HCT116 (cell line): ENCODE data around the gene ZNF496. TPM values are rescaled to one million over a fixed set of nuclear protein-coding genes. Genes with fewer than 3 reads are reported as not detected.

Experiments
- ATAC-seq: fragments of 200-7000 bp; cut with Tn5 transposase; 2 replicates; pipeline ENCODE4 v1.9.1; 2020; ENCODE audit warnings: mild to moderate bottlenecking, moderate library complexity
- BruUV-seq: library from RNA; stranded (reverse); fragments of 400-500 nt; replicated peaks from 2 replicates; lab custom pipeline; 2021; lab: Mats Ljungman, UMichigan
- CTCF ChIA-PET: fragments of 300-600 bp; sonication (Branson Sonifier 250); formaldehyde crosslinking; loops from one replicate; lab custom pipeline; 2021; ENCODE audit warnings: antibody characterized with exemption; lab: Charles Lee
- POLR2A ChIA-PET: fragments of 300-600, 350-600 bp; sonication (Branson Sonifier 250); formaldehyde crosslinking; loops from one replicate; lab custom pipeline; 2021; ENCODE audit warnings: antibody characterized with exemption; lab: Charles Lee
- RAD21 ChIA-PET, 2 experiments: fragments of 300-600 bp; sonication (Branson Sonifier 250); formaldehyde crosslinking; loops; one replicate each; lab custom pipeline; 2023; ENCODE audit warnings: low total read pairs in 2 of 2; ENCODE audit not compliant: uncharacterized antibody in 2 of 2, unreplicated experiment in 2 of 2, low non-redundant PET in 1 of 2; lab: Charles Lee
- DNase-seq: peaks from one replicate; pipeline ENCODE4 v3.0.0-alpha.2; 2010; ENCODE audit warnings: low read depth, low spot score
- H2AFZ ChIP-seq: fragments of 200-600 bp; shearing (Covaris generic), sonication (generic); 2 replicates; pipeline ENCODE4 v1.6.1; 2017; ENCODE audit warnings: low read depth, mixed run types, mixed read lengths, antibody characterized with exemption, low read length; ENCODE audit not compliant: poor library complexity, severe bottlenecking
- H3K27ac ChIP-seq: 2 replicates; pipeline ENCODE4 v1.5.1; 2012; ENCODE audit warnings: low read depth, low read length
- H3K27me3 ChIP-seq: fragments of 200-600 bp; sonication (generic); 2 replicates; pipeline ENCODE4 v1.6.1; 2016; ENCODE audit warnings: mixed run types, low read length, mixed read lengths; ENCODE audit not compliant: insufficient read depth
- H3K36me3 ChIP-seq, 2 experiments: fragments of 200-500 bp in 1 of 2; fragments of 200-600 bp in 1 of 2; sonication (Bioruptor generic) in 1 of 2; sonication (generic) in 1 of 2; 2 replicates each; pipeline versions ENCODE4 v1.5.1 to v1.6.1; 2014 to 2016; ENCODE audit warnings: low read length in 2 of 2, inconsistent platforms in 1 of 2, mixed read lengths in 1 of 2, mixed run types in 1 of 2; ENCODE audit not compliant: insufficient read depth in 2 of 2, control insufficient read depth in 1 of 2
- H3K4me1 ChIP-seq, 2 experiments: fragments of 200-600 bp in 1 of 2; sonication (generic) in 1 of 2; 2 replicates each; pipeline versions ENCODE4 v1.5.1 to v1.6.1; 2012 to 2017; ENCODE audit warnings: low read length in 2 of 2, inconsistent platforms in 1 of 2, mild to moderate bottlenecking in 1 of 2, mixed read lengths in 1 of 2, mixed run types in 1 of 2, moderate library complexity in 1 of 2; ENCODE audit not compliant: insufficient read depth in 2 of 2, control insufficient read depth in 1 of 2
- H3K4me2 ChIP-seq: fragments of 200-600 bp; sonication (generic); 2 replicates; pipeline ENCODE4 v1.6.1; 2017; ENCODE audit warnings: mixed run types, low read length, mixed read lengths
- H3K4me3 ChIP-seq, 2 experiments: fragments of 200-600 bp in 1 of 2; sonication (generic) in 1 of 2; replicated peaks in 1 of 2; 2 replicates each; pipeline ENCODE4 v1.5.1; 2011 to 2016; ENCODE audit warnings: low read length in 2 of 2, control low read depth in 1 of 2, low read depth in 1 of 2, mild to moderate bottlenecking in 1 of 2, mixed read lengths in 1 of 2, mixed run types in 1 of 2
- H3K79me2 ChIP-seq: fragments of 200-600 bp; sonication (generic); 2 replicates; pipeline ENCODE4 v1.6.1; 2017; ENCODE audit warnings: mild to moderate bottlenecking, mixed run types, low read length, moderate library complexity, mixed read lengths; ENCODE audit not compliant: insufficient read depth
- H3K9ac ChIP-seq: fragments of 200-600 bp; sonication (generic); 2 replicates; pipeline ENCODE4 v1.6.1; 2016; ENCODE audit warnings: low read length, mixed read lengths
- H3K9me2 ChIP-seq: fragments of 200-600 bp; sonication (generic), shearing (Covaris generic); 2 replicates; pipeline ENCODE4 v1.6.1; 2017; ENCODE audit warnings: mixed run types, mild to moderate bottlenecking, moderate library complexity; ENCODE audit not compliant: insufficient read depth
- H3K9me3 ChIP-seq, 2 experiments: fragments of 200-500 bp in 1 of 2; fragments of 200-600 bp in 1 of 2; sonication (Bioruptor generic) in 1 of 2; sonication (generic) in 1 of 2; 2 replicates each; pipeline ENCODE4 v1.6.1; 2014 to 2017; ENCODE audit warnings: low read length in 2 of 2, mixed read lengths in 2 of 2, inconsistent platforms in 1 of 2, low read depth in 1 of 2, mild to moderate bottlenecking in 1 of 2, mixed run types in 1 of 2, moderate library complexity in 1 of 2; ENCODE audit not compliant: control insufficient read depth in 1 of 2, insufficient read depth in 1 of 2
- H4K20me1 ChIP-seq: fragments of 200-600 bp; sonication (generic), shearing (Covaris generic); 2 replicates; pipeline ENCODE4 v1.6.1; 2017; ENCODE audit warnings: mixed run types, mild to moderate bottlenecking, moderate library complexity; ENCODE audit not compliant: insufficient read depth
- CBX3 ChIP-seq: IDR thresholded peaks from 2 replicates; pipeline ENCODE4 v1.6.1; 2012; ENCODE audit warnings: low read depth
- CEBPB ChIP-seq: IDR thresholded peaks from 2 replicates; pipeline ENCODE4 v1.6.1; 2012; ENCODE audit warnings: low read depth
- CTCF ChIP-seq, 3 experiments: fragments of 200-600 bp in 1 of 3; sonication (generic) in 1 of 3; IDR thresholded peaks in 2 of 3; conservative IDR thresholded peaks in 1 of 3; 2 replicates each; pipeline ENCODE4 v1.5.1; 2012 to 2017; ENCODE audit warnings: low read depth in 2 of 3, low read length in 2 of 3, antibody characterized with exemption in 1 of 3, borderline replicate concordance in 1 of 3, control low read depth in 1 of 3, mild to moderate bottlenecking in 1 of 3, mixed read lengths in 1 of 3, mixed run types in 1 of 3, moderate library complexity in 1 of 3; ENCODE audit not compliant: insufficient read depth in 1 of 3
- ELF1 ChIP-seq: IDR thresholded peaks from 2 replicates; pipeline ENCODE4 v1.6.1; 2012; ENCODE audit warnings: low read depth, borderline replicate concordance
- FOSL1 ChIP-seq: IDR thresholded peaks from 2 replicates; pipeline ENCODE4 v1.6.1; 2012; ENCODE audit warnings: low read depth
- MAX ChIP-seq: IDR thresholded peaks from 2 replicates; pipeline ENCODE4 v1.6.1; 2012
- POLR2A ChIP-seq: IDR thresholded peaks from 2 replicates; pipeline ENCODE4 v1.7.0; 2011; ENCODE audit warnings: borderline replicate concordance; ENCODE audit not compliant: insufficient read depth, insufficient read length; ENCODE audit errors: extremely low read depth
- RAD21 ChIP-seq: IDR thresholded peaks from 2 replicates; pipeline ENCODE4 v1.6.1; 2012; ENCODE audit warnings: low read depth, mild to moderate bottlenecking
- REST ChIP-seq: IDR thresholded peaks from 2 replicates; pipeline ENCODE4 v1.6.1; 2012; ENCODE audit warnings: low read depth
- SIN3A ChIP-seq: IDR thresholded peaks from 2 replicates; pipeline ENCODE4 v1.6.1; 2012; ENCODE audit warnings: low read depth
- SP1 ChIP-seq: IDR thresholded peaks from 2 replicates; pipeline ENCODE4 v1.6.1; 2012; ENCODE audit warnings: low read depth
- SRF ChIP-seq: IDR thresholded peaks from 2 replicates; pipeline ENCODE4 v1.6.1; 2012; ENCODE audit warnings: low read depth
- YY1 ChIP-seq: IDR thresholded peaks from 2 replicates; pipeline ENCODE4 v1.6.1; 2011; ENCODE audit warnings: low read length, low read depth, moderate library complexity, mild to moderate bottlenecking; ENCODE audit not compliant: insufficient replicate concordance; ENCODE audit errors: extremely low read depth
- ZFX ChIP-seq: fragments of 450-650 bp; IDR thresholded peaks from 2 replicates; pipeline ENCODE4 v1.6.1; 2017
- ZNF274 ChIP-seq: fragments of 200-500 bp; sonication (Bioruptor generic); IDR thresholded peaks from 2 replicates; pipeline ENCODE4 v1.6.1; 2014; ENCODE audit warnings: mild to moderate bottlenecking, low read depth, low read length, inconsistent platforms
- intact Hi-C: fragments of 100-400 bp; cut with micrococcal nuclease; formaldehyde crosslinking; loops from 2 replicates; pipeline ENCODE4 v1.10.0; 2022
- total RNA-seq: library from RNA; stranded (reverse); gene quantifications from one replicate; pipeline ENCODE4 v1.2.1, GENCODE V29; 2021; ENCODE audit not compliant: unreplicated experiment

Gene ZNF496
- total RNA-seq, 1 experiment from 2014 or later: 37.4 TPM

GRCh38 chr1:247367786-247368422, 36.2 kb upstream of the ZNF496 start:
- ChIA-PET RAD21 (no interaction called here), POLR2A (no interaction called here), CTCF (no interaction called here)
- Histone ChIP-seq H3K27ac (no peak overlapping the region), H3K4me2 (no peak overlapping the region), H3K79me2 (no peaks in the 10 kb centered on the region), H3K9me2 (no peaks in the 10 kb centered on the region), H3K27me3 (no peaks in the 10 kb centered on the region), H2AFZ (no peak overlapping the region), H3K4me3 (no peak overlapping the region), H3K9me3 (no peaks in the 10 kb centered on the region), H3K36me3 (no peaks in the 10 kb centered on the region), H3K4me1 (no peaks in the 10 kb centered on the region; a peak in 1 of 4 replicates), H4K20me1 (no peaks in the 10 kb centered on the region), H3K9ac (no peak overlapping the region)
- ATAC-seq: no peak
- TF ChIP-seq RAD21 (no peak), YY1 (no peak), POLR2A (no peak), ZFX (no peak), SP1 (no peak), REST (no peak), CTCF (IDR thresholded peaks at IDR 0.05 in 2 of 3, conservative IDR thresholded peaks at IDR 0.05 in 1 of 3; ENCODE audit: borderline replicate concordance in 1 of 3, insufficient read depth in 1 of 3, low read depth in 2 of 3, low read length in 2 of 3) (no peak), MAX (no peak), SRF (no peak), ZNF274 (no peak), ELF1 (no peak), SIN3A (no peak), CBX3 (no peak), CEBPB (no peak), FOSL1 (no peak)
- intact Hi-C loops: no loop called here
- no TSS peak for BruUV-seq
- no peak for DNase-seq
